OCI-LY3 (cell line): ENCODE measurements around the gene LDLRAD4.

Experiments
- EZH2phosphoT487 ChIP-seq: fragments of 200-600 bp; shearing (Covaris generic); IDR thresholded peaks from 2 replicates; pipeline ENCODE4 v1.6.1; 2018; ENCODE audit warnings: antibody characterized with exemption, mixed run types, low read depth
- TF ChIP-seq, protein P1 (sequence below): fragments of 200-600, 300-600 bp; sonication (generic); IDR thresholded peaks from 2 replicates; pipeline ENCODE4 v1.5.1; 2014; ENCODE audit warnings: antibody characterized with exemption, low read length, low read depth

DNA sequence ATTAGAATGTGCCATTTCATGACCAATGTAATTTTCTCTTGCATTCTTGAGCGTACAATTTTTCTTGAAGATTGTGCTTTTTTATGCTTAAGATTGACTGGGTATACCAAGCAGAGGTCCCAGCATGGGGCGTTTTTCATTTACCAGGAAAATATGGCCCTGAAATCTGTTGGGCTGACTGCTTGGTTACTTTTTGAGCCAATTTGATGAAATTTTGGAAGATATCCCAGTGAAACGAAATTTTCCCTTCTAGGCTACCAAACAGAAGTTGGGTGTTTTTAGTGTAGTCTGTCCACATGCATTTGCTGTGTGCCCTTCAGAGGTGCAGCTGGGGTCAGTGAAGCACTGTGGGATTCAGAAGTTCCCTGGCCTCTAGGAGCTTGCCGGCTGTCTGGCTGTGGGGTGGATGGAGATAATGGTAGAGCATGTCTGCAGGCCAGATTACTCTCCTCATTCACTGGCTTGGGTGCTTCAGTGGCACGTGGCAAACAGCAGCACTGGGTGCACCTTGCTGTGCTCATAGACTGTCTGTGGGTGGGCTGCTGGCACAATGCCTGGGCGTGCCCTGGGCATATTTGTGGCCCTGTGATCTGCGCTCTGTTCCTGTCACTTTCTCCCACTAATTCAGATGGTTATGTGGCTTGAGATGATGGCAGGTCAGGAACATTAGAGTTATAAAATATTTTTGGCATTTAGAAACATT is 73.3 kb downstream of the LDLRAD4 start:
- TF ChIP-seq, protein P1, sequence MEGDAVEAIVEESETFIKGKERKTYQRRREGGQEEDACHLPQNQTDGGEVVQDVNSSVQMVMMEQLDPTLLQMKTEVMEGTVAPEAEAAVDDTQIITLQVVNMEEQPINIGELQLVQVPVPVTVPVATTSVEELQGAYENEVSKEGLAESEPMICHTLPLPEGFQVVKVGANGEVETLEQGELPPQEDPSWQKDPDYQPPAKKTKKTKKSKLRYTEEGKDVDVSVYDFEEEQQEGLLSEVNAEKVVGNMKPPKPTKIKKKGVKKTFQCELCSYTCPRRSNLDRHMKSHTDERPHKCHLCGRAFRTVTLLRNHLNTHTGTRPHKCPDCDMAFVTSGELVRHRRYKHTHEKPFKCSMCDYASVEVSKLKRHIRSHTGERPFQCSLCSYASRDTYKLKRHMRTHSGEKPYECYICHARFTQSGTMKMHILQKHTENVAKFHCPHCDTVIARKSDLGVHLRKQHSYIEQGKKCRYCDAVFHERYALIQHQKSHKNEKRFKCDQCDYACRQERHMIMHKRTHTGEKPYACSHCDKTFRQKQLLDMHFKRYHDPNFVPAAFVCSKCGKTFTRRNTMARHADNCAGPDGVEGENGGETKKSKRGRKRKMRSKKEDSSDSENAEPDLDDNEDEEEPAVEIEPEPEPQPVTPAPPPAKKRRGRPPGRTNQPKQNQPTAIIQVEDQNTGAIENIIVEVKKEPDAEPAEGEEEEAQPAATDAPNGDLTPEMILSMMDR, result no peak
- TF ChIP-seq EZH2phosphoT487, result no peak
